Measurements from ENCODE around the gene C6orf132. TPM values are rescaled to one million over a fixed set of nuclear protein-coding genes. Genes with fewer than 3 reads are reported as not detected.
"Not testable (repeated sequence)": the region's sequence is repeated elsewhere in the genome, so short reads cannot be mapped to it uniquely, and the experiment has no call there.

The C6orf132 gene
- total and polyA plus RNA-seq, 2 experiments from 2014 or later: 22.2 to 40.9 TPM

GRCh38 chr6:42173101-42173500, 30.7 kb upstream of the C6orf132 start, which contains the start of gene GUCA1A:
GUCA1A (plus strand) TSS chr6:42173364; CDS start chr6:42173614, 250 bp downstream.
- ATAC-seq: no peak

GRCh38 chr6:42171813-42172581, 29.6 kb upstream of the C6orf132 start:
- Mint-ChIP-seq H3K27me3 (ENCODE audit: insufficient read depth, low read depth, poor library complexity) (peaks cover 8% of the 10 kb centered on the region), H3K36me3 (ENCODE audit: low read depth) (no peaks in the 10 kb centered on the region; the same call in 2 of the 3 replicates), H3K4me3 (no peak overlapping the region), H3K27ac (no peak overlapping the region), H3K9me3 (no peaks in the 10 kb centered on the region), H3K4me1 (peaks cover 18% of the 10 kb centered on the region)
- DNase-seq (ENCODE audit: low spot score): no peak
- no peaks in the 10 kb centered on the region for H3K79me2 ChIP-seq (replicated peaks; ENCODE audit: insufficient read depth)
- H3K4me1 ChIP-seq (ENCODE audit: insufficient read depth): peaks cover 10% of the 10 kb centered on the region
- no peaks in the 10 kb centered on the region for H3K27me3 ChIP-seq (ENCODE audit: insufficient read depth)
- H3K9me2 ChIP-seq (ENCODE audit: insufficient read depth): no peaks in the 10 kb centered on the region
- TF ChIP-seq EZH2 (IDR thresholded peaks at IDR 0.05; ENCODE audit: low read depth, unreplicated experiment) (no peak), NANOG (IDR thresholded peaks at IDR 0.05; ENCODE audit: borderline replicate concordance) (no peak), STAT1 (IDR thresholded peaks at IDR 0.05; ENCODE audit: unreplicated experiment) (no peak)
- H2AFZ ChIP-seq: no peak overlapping the region
- H3K4me3 ChIP-seq: no peak overlapping the region
- no peak for ATAC-seq
- no peaks in the 10 kb centered on the region for H3K36me3 ChIP-seq (ENCODE audit: insufficient read depth)
- H3K4me2 ChIP-seq: no peak overlapping the region
- H4K20me1 ChIP-seq (replicated peaks; ENCODE audit: insufficient read depth): no peaks in the 10 kb centered on the region
- no peak overlapping the region for H3K27ac ChIP-seq (ENCODE audit: low read depth)
- 0 out of 2 replicates have a peak, but pooled peaks cover 7% of the 10 kb centered on the region for H3F3A ChIP-seq (replicated peaks; ENCODE audit: low read depth)

More at GRCh38 chr6:42173101-42173500, 30.7 kb upstream of the C6orf132 start, which contains the start of gene GUCA1A:
- DNase-seq (ENCODE audit: low spot score): no peak
- Histone ChIP-seq H3K4me3 (no peak within 1 kb of the TSS), H3K27me3 (ENCODE audit: insufficient read depth) (no peaks in the 10 kb centered on the region), H3K4me1 (ENCODE audit: insufficient read depth) (peaks cover 17% of the 10 kb centered on the region), H3K9me2 (ENCODE audit: insufficient read depth) (no peaks in the 10 kb centered on the region), H3K79me2 (replicated peaks; ENCODE audit: insufficient read depth) (no peaks in the 10 kb centered on the region), H2AFZ (no peak within 1 kb of the TSS), H3K4me2 (no peak within 1 kb of the TSS), H3K27ac (ENCODE audit: low read depth) (no peak within 1 kb of the TSS), H3K36me3 (ENCODE audit: insufficient read depth) (no peaks in the 10 kb centered on the region), H3F3A (replicated peaks; ENCODE audit: low read depth) (peaks cover 13% of the 10 kb centered on the region; the same call in 1 of the 2 replicates), H4K20me1 (replicated peaks; ENCODE audit: insufficient read depth) (no peaks in the 10 kb centered on the region)
- H3K27me3 Mint-ChIP-seq (ENCODE audit: insufficient read depth, low read depth, poor library complexity): no peaks in the 10 kb centered on the region
- no peak within 1 kb of the TSS for H3K4me3 Mint-ChIP-seq
- no peaks in the 10 kb centered on the region for H3K36me3 Mint-ChIP-seq (ENCODE audit: low read depth)
- peaks cover 24% of the 10 kb centered on the region for H3K4me1 Mint-ChIP-seq
- no peak within 1 kb of the TSS for H3K27ac Mint-ChIP-seq
- no peak for TF ChIP-seq JUNB (IDR thresholded peaks at IDR 0.05; ENCODE audit: unreplicated experiment)
- TF ChIP-seq EZH2phosphoT487 (IDR thresholded peaks at IDR 0.05; ENCODE audit: unreplicated experiment): no peak
- no peak for TF ChIP-seq CREB1 (CRISPR knock-in tag; IDR thresholded peaks at IDR 0.05; ENCODE audit: low read depth)
- H3K9me3 Mint-ChIP-seq: no peaks in the 10 kb centered on the region

- ATAC-seq; DNase-seq (ENCODE audit: low spot score); H3K4me3 Mint-ChIP-seq: not testable (repeated sequence)
These were observed 27.4 kb upstream of the C6orf132 start for GRCh38 chr6:42169780-42170179.

More at GRCh38 chr6:42169780-42170179, 27.4 kb upstream of the C6orf132 start:
- not testable (repeated sequence) for H3K9me2 ChIP-seq (ENCODE audit: insufficient read depth); H3K79me2 ChIP-seq (replicated peaks; ENCODE audit: insufficient read depth); H3K9me3 Mint-ChIP-seq; H3K36me3 ChIP-seq (ENCODE audit: insufficient read depth); H3K27me3 ChIP-seq (ENCODE audit: insufficient read depth); H3K4me1 ChIP-seq (ENCODE audit: insufficient read depth); H4K20me1 ChIP-seq (replicated peaks; ENCODE audit: insufficient read depth); H3K27ac ChIP-seq (ENCODE audit: low read depth); H3K27me3 Mint-ChIP-seq (ENCODE audit: insufficient read depth, low read depth, poor library complexity); H3K4me3 ChIP-seq; H3K4me2 ChIP-seq; H3K36me3 Mint-ChIP-seq (ENCODE audit: low read depth); H3F3A ChIP-seq (replicated peaks; ENCODE audit: low read depth); H2AFZ ChIP-seq; H3K27ac Mint-ChIP-seq
- peaks cover 23% of the 10 kb centered on the region for H3K4me1 Mint-ChIP-seq
